Ovary (tissue), 3 donors: ENCODE results near the gene MS4A3.

Experiments
- EP300 ChIP-seq: sonication (generic); formaldehyde crosslinking; IDR thresholded peaks from one replicate; pipeline ENCODE4 v1.6.1; 2017; ENCODE audit warnings: antibody characterized with exemption
- POLR2A ChIP-seq: fragments of 450-650 bp; IDR thresholded peaks from one replicate; pipeline ENCODE4 v1.6.1; 2017; ENCODE audit warnings: antibody characterized with exemption, mild to moderate bottlenecking, moderate library complexity
- TF ChIP-seq, protein P1 (sequence below), 3 donors: fragments of 450-650 bp in 2 of 3; fragments of 200-600 bp in 1 of 3; IDR thresholded peaks; one replicate each; pipeline versions ENCODE4 v1.5.1 to v1.8.0; 2016 to 2022; ENCODE audit warnings: antibody characterized with exemption in 3 of 3, mild to moderate bottlenecking in 1 of 3
- donor health status: DM: no; HTN: no; CAD: no.

DNA sequence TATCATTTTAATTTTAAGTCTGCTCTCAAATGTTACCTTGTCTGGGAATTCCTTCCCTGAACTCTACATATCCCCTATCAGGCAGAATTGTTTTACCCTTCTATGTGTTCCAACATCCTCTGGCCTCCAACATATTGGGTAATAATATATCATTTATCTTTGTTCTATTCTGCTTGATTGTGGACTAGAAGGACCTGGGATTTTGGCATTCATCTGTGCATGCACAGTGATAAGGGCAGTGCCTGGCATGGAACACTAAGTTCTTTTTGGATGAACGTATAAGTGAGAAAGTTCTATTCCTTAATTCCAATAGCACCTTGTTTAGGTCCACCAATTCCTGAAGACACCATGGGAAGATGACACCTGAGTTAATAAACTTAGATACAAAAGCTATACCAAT, 30.8 kb downstream of the MS4A3 start:
- TF ChIP-seq, protein P1, sequence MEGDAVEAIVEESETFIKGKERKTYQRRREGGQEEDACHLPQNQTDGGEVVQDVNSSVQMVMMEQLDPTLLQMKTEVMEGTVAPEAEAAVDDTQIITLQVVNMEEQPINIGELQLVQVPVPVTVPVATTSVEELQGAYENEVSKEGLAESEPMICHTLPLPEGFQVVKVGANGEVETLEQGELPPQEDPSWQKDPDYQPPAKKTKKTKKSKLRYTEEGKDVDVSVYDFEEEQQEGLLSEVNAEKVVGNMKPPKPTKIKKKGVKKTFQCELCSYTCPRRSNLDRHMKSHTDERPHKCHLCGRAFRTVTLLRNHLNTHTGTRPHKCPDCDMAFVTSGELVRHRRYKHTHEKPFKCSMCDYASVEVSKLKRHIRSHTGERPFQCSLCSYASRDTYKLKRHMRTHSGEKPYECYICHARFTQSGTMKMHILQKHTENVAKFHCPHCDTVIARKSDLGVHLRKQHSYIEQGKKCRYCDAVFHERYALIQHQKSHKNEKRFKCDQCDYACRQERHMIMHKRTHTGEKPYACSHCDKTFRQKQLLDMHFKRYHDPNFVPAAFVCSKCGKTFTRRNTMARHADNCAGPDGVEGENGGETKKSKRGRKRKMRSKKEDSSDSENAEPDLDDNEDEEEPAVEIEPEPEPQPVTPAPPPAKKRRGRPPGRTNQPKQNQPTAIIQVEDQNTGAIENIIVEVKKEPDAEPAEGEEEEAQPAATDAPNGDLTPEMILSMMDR (IDR thresholded peaks at IDR 0.05), result no peak
- TF ChIP-seq EP300 (no peak), POLR2A (no peak)
